ENCODE measurements around the gene PKHD1.

Gene PKHD1

GRCh38 chr6:51765230-51765629 lies 322.2 kb downstream of the PKHD1 start:
- no peak for DNase-seq

- DNase-seq: no peak
These were observed 333.8 kb downstream of the PKHD1 start for GRCh38 chr6:51753635-51754034.

GRCh38 chr6:51743999-51744398 lies 343.4 kb downstream of the PKHD1 start:
- DNase-seq: no peak

GRCh38 chr6:51740658-51741057 lies 346.8 kb downstream of the PKHD1 start:
- DNase-seq: no peak

- no peak for DNase-seq
These were observed 348.8 kb downstream of the PKHD1 start for GRCh38 chr6:51738614-51739013.

GRCh38 chr6:51737580-51738360 lies 349.6 kb downstream of the PKHD1 start:
- no peak for DNase-seq

GRCh38 chr6:51725155-51725554 lies 362.3 kb downstream of the PKHD1 start:
- DNase-seq: no peak

- DNase-seq: no peak
These were observed 367.1 kb downstream of the PKHD1 start for GRCh38 chr6:51720327-51720726.

- DNase-seq: no peak
These were observed 368.1 kb downstream of the PKHD1 start for GRCh38 chr6:51719297-51719696.

GRCh38 chr6:51718533-51718932 lies 368.9 kb downstream of the PKHD1 start:
- DNase-seq: no peak

GRCh38 chr6:51717477-51717876 lies 369.9 kb downstream of the PKHD1 start:
- DNase-seq: no peak

GRCh38 chr6:51711876-51712275 lies 375.5 kb downstream of the PKHD1 start:
- DNase-seq: no peak

GRCh38 chr6:51706086-51706485 lies 381.3 kb downstream of the PKHD1 start:
- DNase-seq: no peak

- DNase-seq: no peak
These were observed 382.4 kb downstream of the PKHD1 start for GRCh38 chr6:51704932-51705540.

GRCh38 chr6:51702851-51703250 lies 384.6 kb downstream of the PKHD1 start:
- no peak for DNase-seq

GRCh38 chr6:51684603-51685002 lies 402.8 kb downstream of the PKHD1 start:
- DNase-seq: no peak

- no peak for DNase-seq
These were observed 403.4 kb downstream of the PKHD1 start for GRCh38 chr6:51684038-51684437.

GRCh38 chr6:51678905-51679620 lies 408.4 kb downstream of the PKHD1 start:
- DNase-seq: no peak

GRCh38 chr6:51678274-51678673 lies 409.1 kb downstream of the PKHD1 start:
- no peak for DNase-seq

GRCh38 chr6:51675922-51676275 lies 411.5 kb downstream of the PKHD1 start:
- DNase-seq: no peak

GRCh38 chr6:51675020-51675921 lies 412.1 kb downstream of the PKHD1 start:
- DNase-seq: no peak

- no peak for DNase-seq
These were observed 423.9 kb downstream of the PKHD1 start for GRCh38 chr6:51663525-51663924.

- DNase-seq: no peak
These were observed 426.6 kb downstream of the PKHD1 start for GRCh38 chr6:51660767-51661166.

All from bone marrow (tissue), 2 donors.